Panc1 (cell line): ENCODE results near the gene AGBL5.

Source experiments
- CTCF ChIP-seq: fragments of 450-650 bp; IDR thresholded peaks from 2 replicates; pipeline ENCODE4 v1.5.1; 2017; ENCODE audit warnings: mild to moderate bottlenecking
- SIN3A ChIP-seq: IDR thresholded peaks from 2 replicates; pipeline ENCODE4 v1.6.1; 2012; ENCODE audit warnings: low read depth, mild to moderate bottlenecking, low read length, moderate library complexity, borderline replicate concordance; ENCODE audit not compliant: insufficient read depth

GRCh38 chr2:27072920-27073319, 21.5 kb downstream of the AGBL5 start:
- TF ChIP-seq CTCF (no peak), SIN3A (no peak)
